Common myeloid progenitor, CD34-positive (primary cell): ENCODE results near the gene BMPER.

Experiments used
- CTCF ChIA-PET: fragments of 350-600 bp; sonication (Branson Sonifier 250); formaldehyde crosslinking; loops from one replicate; lab custom pipeline; 2021; ENCODE audit warnings: antibody characterized with exemption; lab: Charles Lee
- POLR2A ChIA-PET: fragments of 350-600 bp; sonication (Branson Sonifier 250); formaldehyde crosslinking; loops from one replicate; lab custom pipeline; 2021; ENCODE audit warnings: antibody characterized with exemption; lab: Charles Lee
- DNase-seq, 3 donors: peaks; one replicate each; pipeline versions ENCODE4 v3.0.0 to v3.0.0-alpha.2; 2013
- H3K27ac ChIP-seq, 2 experiments: 1 replicate in 1 of 2; 2 replicates in 1 of 2; pipeline ENCODE4 v1.7.0; 2013; ENCODE audit warnings: inconsistent platforms in 2 of 2, low read length in 2 of 2, mild to moderate bottlenecking in 2 of 2, low read depth in 1 of 2, moderate library complexity in 1 of 2; ENCODE audit not compliant: severe bottlenecking in 2 of 2, insufficient read depth in 1 of 2, poor library complexity in 1 of 2
- H3K27me3 ChIP-seq, 5 experiments: replicated peaks in 2 of 5; 1 replicate in 3 of 5; 2 replicates in 2 of 5; pipeline versions ENCODE4 v1.6.1 to v1.7.0; 2013; ENCODE audit warnings: low read length in 4 of 5, mild to moderate bottlenecking in 2 of 5, moderate library complexity in 2 of 5, inconsistent platforms in 1 of 5; ENCODE audit not compliant: insufficient read depth in 5 of 5, control insufficient read depth in 4 of 5
- H3K36me3 ChIP-seq, 4 experiments: 1 replicate in 2 of 4; 2 replicates in 2 of 4; pipeline versions ENCODE4 v1.6.1 to v1.7.0; 2013; ENCODE audit warnings: low read length in 3 of 4, control low read depth in 1 of 4, mild to moderate bottlenecking in 1 of 4; ENCODE audit not compliant: control insufficient read depth in 4 of 4, insufficient read depth in 4 of 4
- H3K4me1 ChIP-seq, 4 experiments: 1 replicate in 3 of 4; 2 replicates in 1 of 4; pipeline versions ENCODE4 v1.6.1 to v1.7.1; 2013; ENCODE audit warnings: low read length in 3 of 4, mild to moderate bottlenecking in 3 of 4, control low read depth in 1 of 4, inconsistent platforms in 1 of 4, moderate library complexity in 1 of 4; ENCODE audit not compliant: control insufficient read depth in 4 of 4, insufficient read depth in 4 of 4; ENCODE audit errors: control extremely low read depth in 1 of 4
- H3K4me3 ChIP-seq, 7 experiments: 1 replicate in 4 of 7; 2 replicates in 3 of 7; pipeline versions ENCODE4 v1.5.1 to v1.7.0; 2013; ENCODE audit warnings: mild to moderate bottlenecking in 7 of 7, low read length in 6 of 7, moderate library complexity in 6 of 7, inconsistent platforms in 2 of 7, low read depth in 2 of 7, control low read depth in 1 of 7; ENCODE audit not compliant: insufficient read depth in 4 of 7, control insufficient read depth in 1 of 7; ENCODE audit errors: extremely low read depth in 1 of 7
- H3K9me3 ChIP-seq, 5 experiments: 1 replicate in 4 of 5; 2 replicates in 1 of 5; pipeline versions ENCODE4 v1.6.1 to v1.7.1; 2013; ENCODE audit warnings: low read length in 4 of 5, mild to moderate bottlenecking in 2 of 5, inconsistent platforms in 1 of 5, low read depth in 1 of 5, moderate library complexity in 1 of 5; ENCODE audit not compliant: control insufficient read depth in 4 of 5, insufficient read depth in 2 of 5; ENCODE audit errors: control extremely low read depth in 1 of 5
- WGBS: methylation state at CpG from one replicate; pipeline ENCODE4 v1.1.5; 2013; ENCODE audit not compliant: insufficient coverage; 5-methylcytosine and 5-hydroxymethylcytosine counted together

BMPER gene

DNA sequence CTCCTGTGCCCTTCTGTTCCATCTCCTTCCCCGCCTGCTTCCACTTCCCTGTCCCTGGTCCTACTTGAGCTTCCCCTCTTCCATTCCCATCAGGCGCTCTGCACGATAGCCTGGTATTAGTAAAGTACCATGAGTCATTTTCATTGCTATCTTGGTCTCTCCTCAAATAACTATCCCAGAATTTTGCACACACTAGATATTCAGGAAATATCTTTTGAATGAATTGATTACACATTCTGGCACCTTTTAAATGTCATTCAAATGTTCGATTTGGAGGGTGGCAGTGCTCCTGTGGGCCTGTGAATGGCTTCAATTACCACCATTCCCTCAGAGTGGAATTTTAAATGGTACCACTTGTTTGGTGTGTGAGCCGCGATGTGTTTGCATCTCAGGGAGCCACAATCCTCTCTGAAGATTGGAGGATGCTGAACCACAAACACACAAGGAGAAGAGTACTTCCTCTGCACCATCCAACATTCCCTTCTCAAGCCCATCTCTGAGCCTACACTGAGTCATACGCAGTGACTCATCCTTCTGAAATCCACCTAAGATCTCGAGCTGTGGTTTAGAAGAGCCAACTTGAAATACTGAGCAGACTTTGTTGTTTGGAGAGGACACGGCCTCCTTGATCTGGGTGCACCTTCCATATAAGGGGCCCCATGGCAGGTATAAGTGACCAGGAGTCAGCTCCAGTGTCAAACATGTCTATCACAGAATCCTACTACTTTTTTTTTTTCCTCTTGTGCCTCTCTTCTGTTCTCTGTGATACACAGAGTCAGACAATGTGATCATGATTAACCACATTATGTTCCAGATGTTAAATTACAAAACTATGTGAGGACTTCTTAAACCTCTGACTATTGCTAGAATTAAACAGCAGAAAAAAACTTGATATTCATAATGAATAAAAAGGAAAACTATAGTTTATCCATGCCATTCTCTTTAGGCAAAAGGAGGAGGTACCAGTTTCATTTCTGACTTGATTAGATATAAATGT lies 81.9 kb downstream of the BMPER start:
- H3K36me3 ChIP-seq: no peaks in the 10 kb centered on the region
- POLR2A ChIA-PET: no interaction called here
- H3K27me3 ChIP-seq: no peaks in the 10 kb centered on the region
- WGBS: 98% methylated on average over 7 of the region's 9 CpGs
- no peaks in the 10 kb centered on the region for H3K4me1 ChIP-seq
- peak in 2 of 3 donors; percentile 2 to 3 for DNase-seq
- H3K27ac ChIP-seq: no peak overlapping the region
- CTCF ChIA-PET: no interaction called here
- no peak overlapping the region for H3K4me3 ChIP-seq
- H3K9me3 ChIP-seq: peaks cover 0 to 1% (median 0%) of the 10 kb centered on the region in 5 experiments

DNA sequence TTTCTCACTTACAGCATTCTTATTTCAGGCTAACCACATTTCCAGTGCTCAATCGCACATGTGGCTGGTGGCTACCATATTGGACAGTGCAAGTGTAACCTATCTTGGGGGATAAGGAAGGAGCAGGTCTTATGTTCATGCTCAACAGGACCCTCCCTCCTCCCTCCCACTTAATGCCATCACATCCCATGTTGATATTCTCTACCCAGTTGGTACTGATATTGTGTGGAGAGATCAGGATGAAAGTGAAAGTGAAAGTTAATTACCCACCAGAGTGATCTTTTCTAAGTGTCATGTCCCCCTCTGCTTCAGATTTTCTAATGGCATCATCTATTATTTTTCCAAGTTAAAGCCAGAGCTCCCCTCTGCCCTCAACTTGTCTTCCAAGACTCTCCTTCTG lies 91.6 kb downstream of the BMPER start:
- peak in 1 of 3 donors; percentile 2 for DNase-seq
- ChIA-PET POLR2A (no interaction called here), CTCF (no interaction called here)
- Histone ChIP-seq H3K27ac (no peak overlapping the region), H3K27me3 (no peaks in the 10 kb centered on the region), H3K4me1 (no peaks in the 10 kb centered on the region), H3K4me3 (no peak overlapping the region), H3K36me3 (no peaks in the 10 kb centered on the region), H3K9me3 (no peaks in the 10 kb centered on the region)
- WGBS: no CpG with 5 or more reads among the region's 1 CpG

DNA sequence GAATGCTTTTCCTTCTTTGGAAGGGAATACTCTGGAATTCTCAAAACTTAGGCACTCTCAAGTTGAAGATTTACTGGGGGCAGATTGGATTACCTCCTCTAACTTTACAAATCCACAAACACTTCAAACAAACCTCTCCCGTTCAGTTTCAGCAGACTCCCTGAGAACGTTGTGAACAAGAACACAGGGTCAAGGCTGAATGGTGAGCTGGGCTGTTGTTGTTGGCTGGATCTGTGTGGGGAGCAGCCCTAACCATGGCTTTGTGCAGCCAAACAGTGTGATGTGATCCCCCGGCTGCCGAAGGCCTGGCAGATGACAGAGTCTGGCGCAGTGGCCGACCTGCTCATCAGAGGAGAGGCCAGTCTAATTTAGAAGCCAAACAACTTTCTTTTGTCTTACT lies 93.1 kb downstream of the BMPER start:
- ChIA-PET POLR2A (no interaction called here), CTCF (no interaction called here)
- DNase-seq: no peak
- H3K9me3 ChIP-seq: no peaks in the 10 kb centered on the region
- no peak overlapping the region for H3K4me3 ChIP-seq
- H3K4me1 ChIP-seq: no peaks in the 10 kb centered on the region
- H3K36me3 ChIP-seq: no peaks in the 10 kb centered on the region
- WGBS: 92% methylated on average over 4 of the region's 6 CpGs
- H3K27ac ChIP-seq: no peak overlapping the region
- no peaks in the 10 kb centered on the region for H3K27me3 ChIP-seq

DNA sequence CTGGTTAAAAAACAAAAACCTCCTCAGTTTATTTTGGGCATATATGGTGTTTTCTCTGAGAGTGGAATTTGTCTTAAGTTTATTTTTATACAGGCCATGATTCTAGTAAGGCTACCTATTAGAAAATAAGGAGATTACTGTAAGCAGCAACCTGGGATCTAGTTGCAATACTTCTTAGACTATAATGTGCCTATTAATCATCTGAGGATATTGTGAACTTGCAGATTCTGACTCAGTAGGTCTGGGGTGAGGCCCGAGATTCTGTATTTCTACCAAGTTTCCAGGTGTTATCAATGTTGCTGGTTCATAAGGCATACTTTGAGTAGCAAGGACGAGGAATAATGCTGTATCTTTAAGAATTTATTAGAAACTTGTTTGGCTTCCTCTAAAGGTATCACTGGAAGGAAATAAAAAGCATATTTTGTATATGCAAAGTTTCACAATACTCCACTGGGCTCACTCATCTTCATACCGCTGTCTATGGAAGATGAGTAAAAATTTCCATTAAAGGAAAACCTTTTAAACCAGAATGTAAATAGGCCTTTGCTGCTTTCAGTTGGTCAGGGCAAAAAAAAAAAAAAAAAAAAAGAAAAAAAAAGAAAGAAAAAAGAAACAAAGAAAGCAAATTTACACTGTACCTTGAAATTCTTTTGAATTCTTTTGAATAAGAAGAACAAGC lies 105.8 kb downstream of the BMPER start:
- CTCF ChIA-PET: no interaction called here
- DNase-seq: no peak

DNA sequence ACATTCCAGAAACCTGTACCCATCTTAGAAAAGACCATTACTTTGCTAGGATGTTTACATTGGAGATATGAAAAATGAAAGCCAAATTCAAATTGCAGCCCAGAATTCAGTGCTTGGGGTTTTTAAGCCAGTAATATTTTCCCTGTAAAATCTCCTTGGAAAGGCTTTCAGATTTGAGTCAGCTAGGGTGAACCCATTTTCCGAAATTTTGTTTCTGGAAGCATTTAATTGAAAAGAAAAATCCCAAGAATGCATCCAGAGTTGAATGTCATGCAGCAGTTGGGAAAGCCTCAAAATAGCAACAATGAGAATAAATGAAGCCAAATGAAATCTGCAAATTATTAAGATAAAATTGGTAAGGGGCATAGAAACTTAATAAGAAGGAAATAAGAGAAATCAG lies 106.4 kb downstream of the BMPER start:
- Histone ChIP-seq H3K4me3 (no peak overlapping the region), H3K27ac (no peak overlapping the region), H3K9me3 (no peaks in the 10 kb centered on the region), H3K36me3 (no peaks in the 10 kb centered on the region), H3K27me3 (no peaks in the 10 kb centered on the region), H3K4me1 (no peaks in the 10 kb centered on the region)
- no peak for DNase-seq
- 100% methylated on average over 1 of the region's 1 CpG for whole genome bisulfite sequencing
- POLR2A ChIA-PET: no interaction called here
- CTCF ChIA-PET: no interaction called here

More for the DNA sequence above, 105.8 kb downstream of the BMPER start:
- 100% methylated on average over 1 of the region's 3 CpGs for WGBS
- POLR2A ChIA-PET: no interaction called here
- Histone ChIP-seq H3K4me1 (no peaks in the 10 kb centered on the region), H3K4me3 (no peak overlapping the region), H3K27me3 (no peaks in the 10 kb centered on the region), H3K36me3 (no peaks in the 10 kb centered on the region), H3K27ac (no peak overlapping the region), H3K9me3 (no peaks in the 10 kb centered on the region)

DNA sequence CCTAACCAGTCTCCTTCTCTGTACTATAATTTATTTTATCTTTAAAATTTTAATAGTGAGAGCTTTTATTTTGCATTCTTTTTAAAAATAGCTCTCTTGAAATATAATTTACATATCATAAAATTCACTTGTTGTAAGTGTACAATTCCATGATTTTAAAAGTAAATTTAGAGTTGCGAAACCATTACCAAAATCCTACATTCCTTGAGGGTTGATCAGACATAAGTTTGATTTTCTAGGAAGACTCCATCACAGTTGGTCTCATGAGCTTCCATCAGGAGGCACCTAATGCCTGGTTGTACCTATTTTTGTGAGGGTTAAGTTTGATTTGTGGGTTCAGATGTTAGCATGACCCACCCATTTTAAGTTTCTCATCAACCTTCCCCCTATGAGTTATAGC lies 108.1 kb downstream of the BMPER start:
- no peak overlapping the region for H3K27ac ChIP-seq
- ChIA-PET POLR2A (no interaction called here), CTCF (no interaction called here)
- WGBS: no CpG with 5 or more reads among the region's 1 CpG
- no peaks in the 10 kb centered on the region for H3K27me3 ChIP-seq
- H3K36me3 ChIP-seq: no peaks in the 10 kb centered on the region
- no peaks in the 10 kb centered on the region for H3K9me3 ChIP-seq
- H3K4me1 ChIP-seq: no peaks in the 10 kb centered on the region
- H3K4me3 ChIP-seq: no peak overlapping the region
- no peak for DNase-seq

DNA sequence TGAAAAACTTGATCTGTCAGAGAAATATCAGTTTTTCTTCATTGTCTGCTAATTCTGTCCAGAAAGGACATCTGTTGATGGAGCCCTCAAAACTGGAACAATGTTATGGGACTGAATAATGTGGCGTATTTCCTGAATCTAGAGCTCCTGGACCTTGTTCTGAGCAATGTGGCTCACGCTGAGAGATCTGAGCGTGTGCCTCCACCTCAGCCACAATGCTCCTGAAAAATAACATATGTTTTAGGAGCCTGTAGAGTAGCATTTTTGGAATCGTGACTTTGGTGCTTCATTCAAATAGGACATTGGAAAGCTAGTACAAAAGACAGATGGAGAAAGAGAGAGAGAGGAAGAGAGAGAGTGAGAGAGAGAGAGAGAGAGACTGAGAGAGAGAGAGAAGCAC lies 110.3 kb downstream of the BMPER start:
- Histone ChIP-seq H3K27ac (no peak overlapping the region), H3K4me1 (no peaks in the 10 kb centered on the region), H3K9me3 (no peaks in the 10 kb centered on the region), H3K36me3 (no peaks in the 10 kb centered on the region), H3K4me3 (no peak overlapping the region), H3K27me3 (no peaks in the 10 kb centered on the region)
- no peak for DNase-seq
- 88% methylated on average over 4 of the region's 4 CpGs for WGBS
- ChIA-PET POLR2A (interaction anchor here (0.6 kb wide), 1 partner anchor 214 kb away, joined by 3 read pairs; no protein-coding TSS in a partner anchor), CTCF (no interaction called here)
